ENCODE results near the gene SELENOM.
"Not testable (repeated sequence)": the region's sequence is repeated elsewhere in the genome, so short reads cannot be mapped to it uniquely, and the experiment has no call there.

Gene SELENOM

GRCh38 chr22:31128156-31128555 is 20.8 kb upstream of the SELENOM start:
- DNase-seq, result no peak

- DNase-seq, result no peak
Measured at GRCh38 chr22:31127181-31127772, 19.9 kb upstream of the SELENOM start.

GRCh38 chr22:31126869-31127175 is 19.5 kb upstream of the SELENOM start:
- no peak for DNase-seq

GRCh38 chr22:31126128-31126868 is 18.9 kb upstream of the SELENOM start:
- no peak for DNase-seq

GRCh38 chr22:31125521-31126117 is 18.3 kb upstream of the SELENOM start:
- DNase-seq, result no peak

GRCh38 chr22:31124811-31125465 is 17.6 kb upstream of the SELENOM start:
- no peak for DNase-seq

- no peak for DNase-seq
Measured at GRCh38 chr22:31124290-31124689, 16.9 kb upstream of the SELENOM start.

GRCh38 chr22:31123292-31123602 is 15.9 kb upstream of the SELENOM start:
- DNase-seq, result no peak

GRCh38 chr22:31122532-31123291 is 15.3 kb upstream of the SELENOM start, which contains the start of gene INPP5J:
INPP5J (plus strand) TSS chr22:31122966; CDS start chr22:31123015, 49 bp downstream.
- DNase-seq, result no peak

- DNase-seq, result no peak
Measured at GRCh38 chr22:31122196-31122531, 14.8 kb upstream of the SELENOM start.

GRCh38 chr22:31121403-31121802 is 14.0 kb upstream of the SELENOM start:
- no peak for DNase-seq

- no peak for DNase-seq
Measured at GRCh38 chr22:31120642-31121041, 13.3 kb upstream of the SELENOM start.

GRCh38 chr22:31120230-31120629 is 12.9 kb upstream of the SELENOM start:
- DNase-seq, result no peak

GRCh38 chr22:31119026-31119717 is 11.8 kb upstream of the SELENOM start:
- no peak for DNase-seq

- DNase-seq, result no peak
Measured at GRCh38 chr22:31118046-31118820, 10.9 kb upstream of the SELENOM start.

GRCh38 chr22:31112547-31113091 is 5.3 kb upstream of the SELENOM start:
- DNase-seq, result not testable (repeated sequence)

GRCh38 chr22:31107894-31108218 is 488 bp upstream of the SELENOM start:
- no peak for DNase-seq

GRCh38 chr22:31106731-31107177 is 614 bp downstream of the SELENOM start:
- DNase-seq, result no peak

GRCh38 chr22:31106001-31106571 is 1.3 kb downstream of the SELENOM start:
- DNase-seq, result no peak

- no peak for DNase-seq
Measured at GRCh38 chr22:31105282-31105929, 2.0 kb downstream of the SELENOM start.

GRCh38 chr22:31104869-31105268 is 2.5 kb downstream of the SELENOM start:
- DNase-seq, result no peak

Data from stimulated activated CD4-positive, alpha-beta T cell treated with anti-CD3 and anti-CD28 coated beads, Interleukin-1b, Interleukin-23, amount 100 ng/mL, for 48 hours (primary cell).